PC-9 (cell line): ENCODE data around the gene CIAO3. TPM values are rescaled to one million over a fixed set of nuclear protein-coding genes. Genes with fewer than 3 reads are reported as not detected.

Experiments
- BruUV-seq: library from RNA; stranded (reverse); fragments of 400-500 nt; replicated peaks from 2 replicates; lab custom pipeline; 2021; lab: Mats Ljungman, UMichigan
- CTCF ChIA-PET: fragments of 300-600 bp; sonication (Branson Sonifier 250); formaldehyde crosslinking; loops from one replicate; lab custom pipeline; 2022; ENCODE audit warnings: antibody characterized with exemption; lab: Charles Lee
- POLR2A ChIA-PET: fragments of 300-600 bp; sonication (Branson Sonifier 250); formaldehyde crosslinking; loops from one replicate; lab custom pipeline; 2022; ENCODE audit warnings: antibody characterized with exemption; ENCODE audit not compliant: unreplicated experiment; lab: Charles Lee
- DNase-seq, 2 experiments: peaks; one replicate each; pipeline versions ENCODE4 v3.0.0 to v3.0.0-alpha.2; 2015 to 2022; ENCODE audit warnings: mixed read lengths in 1 of 2
- H2AFZ ChIP-seq: fragments of 200-600 bp; sonication (generic); 2 replicates; pipeline ENCODE4 v1.8.1; 2017; ENCODE audit warnings: antibody characterized with exemption
- H3F3A ChIP-seq: fragments of 200-600 bp; sonication (generic); 2 replicates; pipeline ENCODE4 v1.8.1; 2017; ENCODE audit warnings: antibody characterized with exemption, mild to moderate bottlenecking, low read depth; ENCODE audit not compliant: insufficient read depth
- H3K27ac ChIP-seq: fragments of 200-600 bp; sonication (generic); 2 replicates; pipeline ENCODE4 v1.6.1; 2016; ENCODE audit warnings: mixed run types
- H3K27me3 ChIP-seq: fragments of 200-600 bp; sonication (generic); 2 replicates; pipeline ENCODE4 v1.6.1; 2016; ENCODE audit warnings: low read depth, mixed run types; ENCODE audit not compliant: insufficient read depth
- H3K36me3 ChIP-seq: fragments of 200-600 bp; sonication (generic); 2 replicates; pipeline ENCODE4 v1.6.1; 2016; ENCODE audit warnings: low read depth, mixed run types
- H3K4me1 ChIP-seq: fragments of 200-600 bp; sonication (generic); replicated peaks from 2 replicates; pipeline ENCODE4 v1.6.1; 2016; ENCODE audit warnings: mixed run types; ENCODE audit not compliant: insufficient read depth
- H3K4me2 ChIP-seq: fragments of 200-600 bp; sonication (generic); 2 replicates; pipeline ENCODE4 v1.6.1; 2017; ENCODE audit warnings: mixed run types
- H3K4me3 ChIP-seq: fragments of 200-600 bp; sonication (generic); 2 replicates; pipeline ENCODE4 v1.6.1; 2016; ENCODE audit warnings: mixed run types
- H3K79me2 ChIP-seq: fragments of 200-600 bp; sonication (generic); 2 replicates; pipeline ENCODE4 v1.6.1; 2017; ENCODE audit warnings: low read depth, mixed run types
- H3K9me2 ChIP-seq: fragments of 200-600 bp; sonication (generic); 2 replicates; pipeline ENCODE4 v1.8.1; 2017; ENCODE audit warnings: mild to moderate bottlenecking; ENCODE audit not compliant: insufficient read depth
- H3K9me3 ChIP-seq: fragments of 200-600 bp; sonication (generic); 2 replicates; pipeline ENCODE4 v1.8.1; 2016; ENCODE audit warnings: low read depth; ENCODE audit not compliant: insufficient read depth
- H4K20me1 ChIP-seq: fragments of 200-600 bp; sonication (generic); 2 replicates; pipeline ENCODE4 v1.8.1; 2017; ENCODE audit not compliant: insufficient read depth
- EZH2 ChIP-seq: fragments of 200-600 bp; sonication (generic); IDR thresholded peaks from 2 replicates; pipeline ENCODE4 v1.8.0; 2017; ENCODE audit warnings: antibody characterized with exemption, low read depth
- intact Hi-C: fragments of 100-400 bp; cut with micrococcal nuclease; formaldehyde crosslinking; loops from one replicate; pipeline ENCODE4 v1.10.0; 2022; ENCODE audit not compliant: unreplicated experiment
- total RNA-seq: library from RNA; stranded (reverse); gene quantifications from 2 replicates; pipeline ENCODE4 v1.2.3, GENCODE V29; 2021
- TF ChIP-seq, protein P1 (sequence below): fragments of 200-600 bp; sonication (generic); conservative IDR thresholded peaks from 2 replicates; pipeline ENCODE4 v1.6.1; 2017; ENCODE audit warnings: mixed run types, antibody characterized with exemption, mild to moderate bottlenecking, moderate library complexity

Gene CIAO3
- total RNA-seq, 1 experiment from 2014 or later: 44.2 TPM

DNA sequence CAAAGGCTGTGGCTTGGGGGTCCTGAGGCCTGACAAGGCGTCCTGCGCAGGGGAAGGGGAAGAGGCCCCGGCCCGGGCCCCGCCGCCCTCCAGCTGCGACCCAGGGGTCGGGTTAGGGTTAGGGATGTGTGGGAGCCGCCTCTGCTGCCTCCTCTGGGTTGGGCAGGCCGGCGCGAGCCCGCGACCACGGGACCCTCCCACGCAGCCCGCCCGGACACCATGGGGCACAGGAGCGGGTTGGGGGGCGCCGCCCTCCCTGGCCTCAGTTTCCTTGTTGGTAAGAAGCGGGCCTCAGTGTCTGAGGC lies 386 bp downstream of the CIAO3 start:
- Histone ChIP-seq H3K27me3 (no peaks in the 10 kb centered on the region), H3K79me2 (peaks cover 11% of the 10 kb centered on the region; the same call in 1 of the 2 replicates), H3K9me2 (no peaks in the 10 kb centered on the region), H3K27ac (no peak overlapping the region), H3K36me3 (no peaks in the 10 kb centered on the region), H2AFZ (peak overlapping the region; percentile 96), H3F3A (peaks cover 5% of the 10 kb centered on the region; the same call in 1 of the 2 replicates), H3K4me2 (peak overlapping the region; percentile 95), H3K9me3 (no peaks in the 10 kb centered on the region), H3K4me1 (no peaks in the 10 kb centered on the region; the same call in 1 of the 2 replicates), H3K4me3 (peak overlapping the region; percentile 91), H4K20me1 (no peaks in the 10 kb centered on the region)
- intact Hi-C loops: loop anchor here (1.0 to 2.0 kb wide), 3 partner anchors 12 to 36 kb away; partner anchors contain the start of gene MSLN
- ChIA-PET CTCF (interaction anchor here (1.2 kb wide), 1 partner anchor 21 kb away, joined by 5 read pairs; no protein-coding TSS in a partner anchor), POLR2A (interaction anchor here (0.7 kb wide), 1 partner anchor 45 kb away, joined by 3 read pairs; no protein-coding TSS in a partner anchor)
- TSS peak; percentile 76 for BruUV-seq
- no peak for TF ChIP-seq EZH2
- TF ChIP-seq, protein P1, sequence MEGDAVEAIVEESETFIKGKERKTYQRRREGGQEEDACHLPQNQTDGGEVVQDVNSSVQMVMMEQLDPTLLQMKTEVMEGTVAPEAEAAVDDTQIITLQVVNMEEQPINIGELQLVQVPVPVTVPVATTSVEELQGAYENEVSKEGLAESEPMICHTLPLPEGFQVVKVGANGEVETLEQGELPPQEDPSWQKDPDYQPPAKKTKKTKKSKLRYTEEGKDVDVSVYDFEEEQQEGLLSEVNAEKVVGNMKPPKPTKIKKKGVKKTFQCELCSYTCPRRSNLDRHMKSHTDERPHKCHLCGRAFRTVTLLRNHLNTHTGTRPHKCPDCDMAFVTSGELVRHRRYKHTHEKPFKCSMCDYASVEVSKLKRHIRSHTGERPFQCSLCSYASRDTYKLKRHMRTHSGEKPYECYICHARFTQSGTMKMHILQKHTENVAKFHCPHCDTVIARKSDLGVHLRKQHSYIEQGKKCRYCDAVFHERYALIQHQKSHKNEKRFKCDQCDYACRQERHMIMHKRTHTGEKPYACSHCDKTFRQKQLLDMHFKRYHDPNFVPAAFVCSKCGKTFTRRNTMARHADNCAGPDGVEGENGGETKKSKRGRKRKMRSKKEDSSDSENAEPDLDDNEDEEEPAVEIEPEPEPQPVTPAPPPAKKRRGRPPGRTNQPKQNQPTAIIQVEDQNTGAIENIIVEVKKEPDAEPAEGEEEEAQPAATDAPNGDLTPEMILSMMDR: no peak
- DNase-seq: no peak

DNA sequence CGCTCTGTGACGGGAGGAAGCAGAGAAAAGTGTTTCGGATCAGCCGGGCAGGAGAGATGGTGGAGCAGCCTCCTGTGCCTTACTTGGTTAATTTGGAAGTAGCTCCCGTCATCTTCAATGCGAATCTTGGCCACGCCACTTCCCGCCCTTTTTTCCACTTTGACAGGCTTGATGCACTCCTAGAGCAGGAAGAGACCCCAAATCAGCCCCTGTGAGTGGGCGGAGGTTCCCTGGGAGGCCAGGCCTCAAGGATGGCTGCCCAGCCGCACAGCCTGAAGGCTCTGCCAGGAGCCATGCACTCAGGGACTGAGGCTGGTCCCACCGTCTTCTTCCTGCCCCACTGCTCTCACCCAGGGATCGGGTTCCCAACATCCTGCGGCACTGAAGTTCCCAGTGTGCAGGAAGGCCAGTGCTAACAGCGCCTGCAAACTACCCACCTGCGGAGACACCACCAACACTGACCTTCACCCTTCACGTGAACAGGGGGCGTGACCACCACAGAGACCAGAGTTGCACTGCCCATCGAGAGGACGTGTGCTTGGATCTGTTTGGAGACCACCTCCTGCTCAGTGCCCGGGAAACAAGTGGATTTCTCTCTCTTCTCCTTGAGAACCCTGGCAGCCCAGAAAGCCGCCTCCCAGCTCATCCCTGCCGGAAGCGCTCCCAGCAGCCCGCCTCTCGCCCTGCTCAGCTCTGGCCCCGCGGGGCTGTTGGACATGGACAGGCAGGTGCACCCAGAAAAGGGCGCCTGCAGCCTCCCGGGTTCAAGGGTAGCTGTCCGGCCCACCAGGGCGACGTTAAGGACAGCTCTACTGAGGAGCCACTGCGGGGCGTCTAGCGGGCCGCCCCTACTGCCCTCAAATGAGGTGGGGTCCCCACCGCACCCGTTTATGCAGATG lies 988 bp downstream of the CIAO3 start:
- Histone ChIP-seq H3K79me2 (peaks cover 11% of the 10 kb centered on the region; the same call in 1 of the 2 replicates), H2AFZ (peak overlapping the region; percentile 96; the same call in 1 of the 2 replicates), H3K4me1 (no peaks in the 10 kb centered on the region; the same call in 1 of the 2 replicates), H3K36me3 (no peaks in the 10 kb centered on the region), H3F3A (peaks cover 5% of the 10 kb centered on the region; the same call in 1 of the 2 replicates), H4K20me1 (no peaks in the 10 kb centered on the region), H3K9me2 (no peaks in the 10 kb centered on the region), H3K4me3 (peak overlapping the region; percentile 91), H3K27me3 (no peaks in the 10 kb centered on the region), H3K27ac (no peak overlapping the region), H3K4me2 (peak overlapping the region; percentile 95), H3K9me3 (no peaks in the 10 kb centered on the region)
- DNase-seq: peak in 1 of 2 experiments; percentile 35
- intact Hi-C loops: loop anchor here (1.0 to 2.0 kb wide), 3 partner anchors 12 to 37 kb away; partner anchors contain the start of gene MSLN
- POLR2A ChIA-PET: interaction anchor here (0.5 to 0.6 kb wide), 2 partner anchors 43 to 338 kb away, joined by 3 to 4 read pairs; no protein-coding TSS in a partner anchor
- BruUV-seq: no TSS peak
- CTCF ChIA-PET: interaction anchor here (1.2 kb wide), 1 partner anchor 21 kb away, joined by 5 read pairs; no protein-coding TSS in a partner anchor
- TF ChIP-seq, protein P1: no peak
- no peak for TF ChIP-seq EZH2

DNA sequence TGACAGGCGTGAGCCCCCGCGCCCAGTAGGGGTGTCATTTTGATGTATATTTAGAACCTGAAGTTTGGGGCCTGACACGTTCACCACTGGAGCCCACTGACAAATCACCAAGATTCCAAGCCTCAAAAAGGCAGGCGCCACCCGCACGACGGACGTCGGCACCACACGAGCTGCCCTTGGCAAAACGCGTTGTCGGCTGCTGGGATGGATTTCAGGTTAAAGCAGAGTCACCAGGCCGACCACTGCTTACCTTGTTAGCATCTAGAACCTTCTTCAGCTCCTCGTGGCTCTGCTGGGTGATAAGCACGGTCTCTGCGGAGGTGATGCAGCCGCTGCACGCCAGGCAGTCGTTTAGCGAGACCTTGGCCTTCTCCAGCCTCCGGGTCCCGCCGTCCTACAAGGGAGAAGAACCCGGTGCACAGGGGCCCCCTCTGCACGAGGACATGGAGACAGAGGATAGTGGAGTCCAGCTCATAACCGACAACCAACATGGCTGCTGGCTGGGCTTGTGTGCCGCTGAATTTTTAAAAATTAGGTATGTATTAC lies 3.8 kb downstream of the CIAO3 start:
- Histone ChIP-seq H3K79me2 (peaks cover 11% of the 10 kb centered on the region; the same call in 1 of the 2 replicates), H3K4me1 (no peaks in the 10 kb centered on the region; the same call in 1 of the 2 replicates), H3K36me3 (no peaks in the 10 kb centered on the region), H2AFZ (no peak overlapping the region), H3F3A (peaks cover 7% of the 10 kb centered on the region; the same call in 1 of the 2 replicates), H3K27me3 (no peaks in the 10 kb centered on the region), H3K9me3 (no peaks in the 10 kb centered on the region), H4K20me1 (no peaks in the 10 kb centered on the region), H3K4me2 (no peak overlapping the region), H3K4me3 (no peak overlapping the region), H3K27ac (no peak overlapping the region), H3K9me2 (no peaks in the 10 kb centered on the region)
- POLR2A ChIA-PET: no interaction called here
- no peak for TF ChIP-seq EZH2
- TF ChIP-seq, protein P1: no peak
- CTCF ChIA-PET: no interaction called here
- BruUV-seq: no TSS peak
- DNase-seq: no peak
- intact Hi-C loops: no loop called here
